Osteoblast (primary cell): ENCODE data around the gene SH2B2. TPM values are rescaled to one million over a fixed set of nuclear protein-coding genes. Genes with fewer than 3 reads are reported as not detected.
"Not testable (repeated sequence)": the region's sequence is repeated elsewhere in the genome, so short reads cannot be mapped to it uniquely, and the experiment has no call there.

ENCODE experiments used
- DNase-seq: peaks from one replicate; pipeline ENCODE4 v3.0.0; 2011; ENCODE audit warnings: low spot score, mixed read lengths; ENCODE audit not compliant: insufficient read length; ENCODE audit errors: missing footprints
- H2AFZ ChIP-seq: 2 replicates; pipeline ENCODE4 v1.6.0; 2011; ENCODE audit warnings: mild to moderate bottlenecking, low read length
- H3K27ac ChIP-seq: 2 replicates; pipeline ENCODE4 v1.5.1; 2011; ENCODE audit warnings: mild to moderate bottlenecking, low read depth, low read length, moderate library complexity
- H3K27me3 ChIP-seq: 2 replicates; pipeline ENCODE4 v1.6.0; 2012; ENCODE audit warnings: mild to moderate bottlenecking, control low read depth, inconsistent platforms, low read length, moderate library complexity; ENCODE audit not compliant: insufficient read depth
- H3K36me3 ChIP-seq: 2 replicates; pipeline ENCODE4 v1.5.1; 2011; ENCODE audit warnings: mild to moderate bottlenecking, low read length, control low read depth, moderate library complexity; ENCODE audit not compliant: insufficient read depth
- H3K4me1 ChIP-seq: 2 replicates; pipeline ENCODE4 v1.5.1; 2011; ENCODE audit warnings: mild to moderate bottlenecking, low read length, control low read depth, moderate library complexity; ENCODE audit not compliant: insufficient read depth
- H3K4me2 ChIP-seq: 2 replicates; pipeline ENCODE4 v1.6.0; 2011; ENCODE audit warnings: mild to moderate bottlenecking, low read length; ENCODE audit not compliant: insufficient read depth
- H3K4me3 ChIP-seq: fragments of 200-600 bp; sonication (generic); 3 replicates; pipeline ENCODE4 v1.5.1; 2012; ENCODE audit warnings: mild to moderate bottlenecking, low read length, inconsistent platforms; ENCODE audit not compliant: insufficient read depth
- H3K79me2 ChIP-seq: 2 replicates; pipeline ENCODE4 v1.6.0; 2012; ENCODE audit warnings: mild to moderate bottlenecking, low read length, control low read depth, inconsistent platforms; ENCODE audit not compliant: insufficient read depth
- H3K9me3 ChIP-seq: 2 replicates; pipeline ENCODE4 v1.5.1; 2011; ENCODE audit warnings: low read depth, low read length, control low read depth
- H4K20me1 ChIP-seq: 2 replicates; pipeline ENCODE4 v1.6.0; 2012; ENCODE audit warnings: mild to moderate bottlenecking, low read length, control low read depth; ENCODE audit not compliant: insufficient read depth
- total RNA-seq: library from RNA; depleted of rRNA; stranded (reverse); fragments of >200 nt; gene quantifications from 2 replicates; pipeline ENCODE4 v1.2.3, GENCODE V29; 2012
- TF ChIP-seq, protein P1 (sequence below): IDR thresholded peaks from 2 replicates; pipeline ENCODE4 v1.5.1; 2011; ENCODE audit warnings: mild to moderate bottlenecking, low read depth, low read length, moderate library complexity; ENCODE audit errors: extremely low read depth

SH2B2 gene
- total RNA-seq, 1 donor, result 2.2 TPM

DNA sequence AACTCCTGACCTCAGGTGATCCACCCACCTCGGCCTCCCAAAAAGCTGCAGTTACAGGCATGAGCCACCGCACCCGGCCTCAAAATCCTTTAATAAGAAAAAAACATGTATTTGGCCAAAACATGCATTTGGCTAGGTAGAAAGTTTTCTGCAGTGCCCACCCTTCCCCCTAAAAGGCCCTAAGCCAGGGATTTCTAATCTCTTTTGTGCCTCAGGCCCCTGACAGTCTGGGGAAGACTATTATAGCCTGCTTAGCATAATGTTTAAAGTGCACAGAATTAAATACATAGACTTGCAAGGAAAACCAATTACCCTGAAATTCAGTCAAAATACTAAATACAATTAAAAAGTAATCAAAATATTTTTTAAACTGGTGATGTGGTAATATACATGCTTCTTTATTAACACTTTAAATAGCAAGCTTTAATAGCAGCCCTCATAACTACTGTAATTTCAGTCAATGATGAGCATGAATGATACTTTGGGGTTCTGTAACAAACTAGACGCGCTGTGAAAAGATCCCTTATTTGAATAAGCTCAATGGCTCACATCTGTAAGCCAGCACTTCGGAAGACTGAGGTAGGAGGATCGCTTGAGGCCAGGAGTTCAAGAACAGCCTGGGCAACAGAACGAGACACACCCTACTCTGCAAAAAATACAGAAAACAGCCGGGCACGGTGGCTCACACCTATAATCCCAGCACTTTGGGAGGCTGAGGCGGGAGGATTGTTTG lies 39.7 kb downstream of the SH2B2 start:
- Histone ChIP-seq H2AFZ (no peak overlapping the region), H4K20me1 (no peaks in the 10 kb centered on the region), H3K79me2 (no peaks in the 10 kb centered on the region), H3K4me1 (no peaks in the 10 kb centered on the region), H3K9me3 (no peaks in the 10 kb centered on the region), H3K27ac (no peak overlapping the region), H3K36me3 (no peaks in the 10 kb centered on the region), H3K4me3 (no peak overlapping the region), H3K27me3 (peaks cover 17% of the 10 kb centered on the region), H3K4me2 (no peak overlapping the region)
- TF ChIP-seq, protein P1, sequence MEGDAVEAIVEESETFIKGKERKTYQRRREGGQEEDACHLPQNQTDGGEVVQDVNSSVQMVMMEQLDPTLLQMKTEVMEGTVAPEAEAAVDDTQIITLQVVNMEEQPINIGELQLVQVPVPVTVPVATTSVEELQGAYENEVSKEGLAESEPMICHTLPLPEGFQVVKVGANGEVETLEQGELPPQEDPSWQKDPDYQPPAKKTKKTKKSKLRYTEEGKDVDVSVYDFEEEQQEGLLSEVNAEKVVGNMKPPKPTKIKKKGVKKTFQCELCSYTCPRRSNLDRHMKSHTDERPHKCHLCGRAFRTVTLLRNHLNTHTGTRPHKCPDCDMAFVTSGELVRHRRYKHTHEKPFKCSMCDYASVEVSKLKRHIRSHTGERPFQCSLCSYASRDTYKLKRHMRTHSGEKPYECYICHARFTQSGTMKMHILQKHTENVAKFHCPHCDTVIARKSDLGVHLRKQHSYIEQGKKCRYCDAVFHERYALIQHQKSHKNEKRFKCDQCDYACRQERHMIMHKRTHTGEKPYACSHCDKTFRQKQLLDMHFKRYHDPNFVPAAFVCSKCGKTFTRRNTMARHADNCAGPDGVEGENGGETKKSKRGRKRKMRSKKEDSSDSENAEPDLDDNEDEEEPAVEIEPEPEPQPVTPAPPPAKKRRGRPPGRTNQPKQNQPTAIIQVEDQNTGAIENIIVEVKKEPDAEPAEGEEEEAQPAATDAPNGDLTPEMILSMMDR, result no peak
- no peak for DNase-seq

DNA sequence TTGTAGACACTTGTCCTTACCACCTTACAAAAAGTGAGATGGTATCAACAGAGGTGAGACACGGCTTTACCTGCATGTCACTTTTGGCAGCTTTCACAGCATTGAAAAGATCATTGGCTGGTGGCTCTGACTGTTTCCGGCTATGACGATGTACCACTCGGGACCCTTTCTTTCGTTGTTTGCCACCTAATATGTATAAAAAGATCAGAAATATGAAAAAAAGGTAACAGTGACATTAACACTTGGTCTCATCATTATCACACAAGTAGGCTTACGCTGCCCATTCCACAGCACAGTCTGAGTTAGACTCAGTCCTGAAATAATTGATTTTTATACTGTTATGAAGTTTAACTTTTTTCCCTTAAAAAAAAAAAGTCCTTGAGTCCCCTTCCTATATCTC lies 40.5 kb downstream of the SH2B2 start:
- H3K4me2 ChIP-seq, result not testable (repeated sequence)

DNA sequence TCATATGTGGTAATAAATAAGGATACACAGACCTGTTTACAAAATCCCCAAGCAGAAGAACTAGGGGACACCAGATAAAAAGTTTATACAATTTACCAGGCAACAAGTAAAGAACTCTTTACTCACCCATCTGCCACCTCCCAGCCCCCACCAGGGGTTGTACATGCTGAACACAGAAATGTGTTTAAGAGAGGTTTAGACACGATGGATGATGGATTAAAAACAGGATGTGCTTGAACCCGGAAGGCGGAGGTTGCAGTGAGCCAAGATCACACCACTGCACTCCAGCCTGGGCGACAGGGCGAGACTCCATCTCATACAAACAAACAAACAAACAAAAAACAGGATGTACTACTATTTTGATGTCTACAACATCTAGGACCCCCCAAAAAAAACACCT lies 42.2 kb downstream of the SH2B2 start:
- not testable (repeated sequence) for H2AFZ ChIP-seq, H3K79me2 ChIP-seq, H3K4me3 ChIP-seq, H4K20me1 ChIP-seq, H3K27ac ChIP-seq, H3K4me1 ChIP-seq, H3K4me2 ChIP-seq, H3K9me3 ChIP-seq, DNase-seq, H3K36me3 ChIP-seq
- peaks cover 22% of the 10 kb centered on the region for H3K27me3 ChIP-seq

More for the DNA sequence above, 40.5 kb downstream of the SH2B2 start:
- H2AFZ ChIP-seq, H3K4me3 ChIP-seq, H3K4me1 ChIP-seq, DNase-seq, H3K36me3 ChIP-seq, H4K20me1 ChIP-seq, H3K9me3 ChIP-seq, H3K79me2 ChIP-seq, H3K27ac ChIP-seq: not testable (repeated sequence)
- H3K27me3 ChIP-seq, result peaks cover 22% of the 10 kb centered on the region

DNA sequence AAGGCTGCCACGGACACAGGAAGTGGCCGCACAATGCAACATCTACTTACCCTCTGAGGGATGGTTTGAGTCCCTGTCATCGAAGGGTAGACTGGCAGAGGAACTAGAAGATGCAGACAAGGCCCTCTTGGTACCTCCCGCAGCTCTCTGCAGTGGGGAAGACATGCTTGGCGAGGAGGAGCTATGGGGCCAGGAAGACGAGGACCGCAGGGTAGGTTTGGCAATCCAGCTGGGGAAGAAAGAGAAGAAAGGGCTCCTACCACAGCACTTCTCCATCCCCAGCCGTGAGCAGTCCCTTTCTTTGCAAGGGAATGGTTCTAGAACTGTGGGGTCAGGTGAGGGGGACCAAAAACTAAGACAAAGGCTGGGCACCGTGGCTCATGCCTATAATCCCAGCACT lies 42.7 kb downstream of the SH2B2 start:
- H3K4me3 ChIP-seq, H3K4me1 ChIP-seq, H2AFZ ChIP-seq, H3K36me3 ChIP-seq, H4K20me1 ChIP-seq, H3K9me3 ChIP-seq, H3K4me2 ChIP-seq, H3K27ac ChIP-seq, H3K79me2 ChIP-seq, DNase-seq: not testable (repeated sequence)
- H3K27me3 ChIP-seq, result peaks cover 22% of the 10 kb centered on the region

DNA sequence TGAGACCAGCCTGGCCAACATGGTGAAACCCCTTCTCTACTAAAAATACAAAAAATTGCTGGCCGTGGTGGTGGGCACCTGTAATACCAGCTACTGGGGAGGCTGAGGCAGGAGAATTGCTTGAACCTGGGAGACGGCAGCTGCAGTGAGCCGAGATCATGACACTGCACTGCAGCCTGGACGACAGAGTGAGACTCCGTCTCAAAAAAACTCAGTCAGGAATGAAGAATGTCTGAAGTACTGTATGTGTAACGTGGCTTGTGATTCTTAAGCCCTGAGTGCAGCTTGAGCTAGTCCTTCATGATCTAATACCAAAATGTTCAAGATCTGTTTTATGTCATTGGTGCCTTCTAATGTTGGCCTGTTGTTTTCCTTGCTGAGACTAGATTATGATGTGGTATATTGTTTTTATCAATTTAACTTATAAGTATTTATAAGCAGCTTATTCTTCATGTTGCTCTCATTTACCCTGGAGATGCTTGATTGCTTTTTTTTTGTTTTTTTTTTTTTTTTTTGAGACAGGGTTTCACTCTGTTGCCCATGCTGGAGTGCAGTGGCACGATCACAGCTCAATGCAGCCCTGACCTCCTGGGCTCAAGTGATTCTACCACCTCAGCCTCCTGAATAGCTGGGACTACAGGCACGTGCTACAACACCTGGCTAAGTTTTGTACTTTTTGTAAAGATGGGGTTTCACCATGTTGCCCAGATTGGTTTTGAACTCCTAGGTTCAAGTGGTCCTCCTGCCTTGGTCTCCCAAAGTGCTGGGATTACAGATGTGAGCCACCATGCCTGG lies 44.2 kb downstream of the SH2B2 start:
- not testable (repeated sequence) for H3K4me1 ChIP-seq, H4K20me1 ChIP-seq, DNase-seq, H3K36me3 ChIP-seq, H3K9me3 ChIP-seq, H3K27ac ChIP-seq, H3K4me2 ChIP-seq, H2AFZ ChIP-seq, H3K79me2 ChIP-seq, H3K4me3 ChIP-seq
- peaks cover 22% of the 10 kb centered on the region for H3K27me3 ChIP-seq

DNA sequence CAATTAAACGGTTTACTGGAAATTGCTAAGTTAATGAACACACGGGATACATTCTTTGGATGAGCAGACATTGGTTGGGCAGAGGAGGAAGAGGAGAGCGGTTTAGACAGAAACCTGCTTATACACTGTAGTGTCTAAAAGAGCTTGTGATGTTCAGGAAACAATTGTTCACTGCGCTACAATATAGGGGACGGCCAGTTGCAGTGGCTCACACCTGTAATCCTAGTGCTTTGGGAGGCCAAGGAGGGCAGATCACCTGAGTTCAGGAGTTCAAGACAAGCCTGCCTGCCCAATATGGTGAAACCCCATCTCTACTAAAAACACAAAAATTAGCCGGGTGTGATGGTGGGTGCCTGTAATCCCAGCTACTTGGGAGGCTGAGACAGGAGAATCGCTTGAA lies 48.9 kb downstream of the SH2B2 start:
- H3K27ac ChIP-seq, H3K4me3 ChIP-seq, H3K79me2 ChIP-seq, H3K36me3 ChIP-seq, H3K9me3 ChIP-seq, H4K20me1 ChIP-seq, DNase-seq, H3K27me3 ChIP-seq, H3K4me2 ChIP-seq, H3K4me1 ChIP-seq, H2AFZ ChIP-seq: not testable (repeated sequence)

DNA sequence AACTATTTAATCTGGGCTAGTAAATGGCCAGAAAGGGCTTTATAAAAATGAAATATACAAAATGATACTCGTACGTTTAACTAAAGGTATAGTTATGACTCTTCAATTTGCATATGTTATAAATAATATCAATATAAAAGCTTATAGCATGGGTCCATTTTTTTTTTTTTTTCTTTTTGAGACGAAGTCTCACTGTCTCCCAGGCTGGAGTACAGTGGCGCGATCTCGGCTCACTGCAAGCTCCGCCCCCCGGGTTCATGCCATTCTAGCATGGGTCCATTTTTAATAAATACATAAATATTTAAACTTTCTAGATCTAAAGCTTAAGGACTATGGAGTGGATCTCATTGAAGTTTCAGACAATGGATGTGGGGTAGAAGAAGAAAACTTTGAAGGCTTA lies 50.3 kb downstream of the SH2B2 start:
- H3K4me3 ChIP-seq, H3K9me3 ChIP-seq, H3K79me2 ChIP-seq, H3K27ac ChIP-seq, H3K4me2 ChIP-seq, H4K20me1 ChIP-seq, DNase-seq, H3K36me3 ChIP-seq, H2AFZ ChIP-seq, H3K27me3 ChIP-seq, H3K4me1 ChIP-seq: not testable (repeated sequence)

DNA sequence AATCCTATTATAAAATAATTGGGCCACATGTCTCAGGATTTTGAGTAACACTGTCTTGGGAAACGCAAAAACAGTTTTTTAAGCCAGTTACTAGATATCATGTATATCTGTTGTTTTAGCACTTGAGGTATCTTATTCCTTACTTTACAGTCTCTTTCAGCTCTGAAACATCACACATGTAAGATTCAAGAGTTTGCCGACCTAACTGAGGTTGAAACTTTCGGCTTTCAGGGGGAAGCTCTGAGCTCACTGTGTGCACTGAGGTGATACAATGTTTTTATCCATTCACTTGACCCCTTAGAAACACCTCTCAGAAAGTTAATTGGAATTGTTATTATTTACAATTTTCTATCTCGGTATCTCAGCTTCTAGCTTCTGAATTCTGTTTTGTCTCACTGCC lies 50.8 kb downstream of the SH2B2 start:
- H4K20me1 ChIP-seq, DNase-seq, H3K4me1 ChIP-seq, H3K9me3 ChIP-seq, H2AFZ ChIP-seq, H3K79me2 ChIP-seq, H3K27me3 ChIP-seq, H3K4me2 ChIP-seq, H3K36me3 ChIP-seq, H3K27ac ChIP-seq, H3K4me3 ChIP-seq: not testable (repeated sequence)
